ENCODE data around the gene C1QTNF1. TPM values are rescaled to one million over a fixed set of nuclear protein-coding genes. Genes with fewer than 3 reads are reported as not detected.

The C1QTNF1 gene
- polyA plus RNA-seq, 1 donor (not counting 4 experiments of a cell fraction or from before 2014, with no cell fraction given) = 6.6 TPM

GRCh38 chr17:79043931-79044320, 20.0 kb downstream of the C1QTNF1 start:
- TF ChIP-seq CTCF (optimal IDR thresholded peaks at IDR 0.05 in 1 of 3, IDR thresholded peaks at IDR 0.05 in 1 of 3, conservative IDR thresholded peaks at IDR 0.05 in 1 of 3; ENCODE audit: extremely low read depth in 1 of 3, insufficient read depth in 2 of 3, low read length in 3 of 3) (no peak), EZH2 (IDR thresholded peaks at IDR 0.05; ENCODE audit: low read length) (no peak)
- H3K4me3 ChIP-seq (ENCODE audit: control insufficient read depth in 2 of 3, extremely low read depth in 1 of 3, insufficient read depth in 2 of 3, low read depth in 1 of 3, low read length in 3 of 3) = no peak overlapping the region
- DNase-seq (ENCODE audit: low read depth, low spot score) = no peak
- no peak overlapping the region for H2AFZ ChIP-seq (ENCODE audit: control insufficient read depth, low read length)
- H3K36me3 ChIP-seq (ENCODE audit: control insufficient read depth in 2 of 2, extremely low read depth in 1 of 2, insufficient read depth in 2 of 2, low read length in 2 of 2) = no peaks in the 10 kb centered on the region
- dilution Hi-C loops (cut with MboI; ENCODE audit: extremely low pct_ligation_motif_present, low sequenced_read_pairs) = loop anchor here (25.0 kb wide), 1 partner anchor 343 kb away; no protein-coding TSS in a partner anchor
- no peaks in the 10 kb centered on the region for H3K79me2 ChIP-seq (ENCODE audit: control insufficient read depth, insufficient read depth, low read length)
- no peaks in the 10 kb centered on the region for H4K20me1 ChIP-seq (ENCODE audit: control insufficient read depth, extremely low read depth, insufficient read depth, low read length)
- H3K9me1 ChIP-seq (ENCODE audit: control insufficient read depth, extremely low read depth, insufficient read depth, low read length) = no peaks in the 10 kb centered on the region
- H3K9me3 ChIP-seq (ENCODE audit: control insufficient read depth, low read depth, low read length) = no peaks in the 10 kb centered on the region
- H3K4me2 ChIP-seq (ENCODE audit: control insufficient read depth, extremely low read depth, insufficient read depth, low read depth, low read length) = no peak overlapping the region
- FAIRE-seq = no peak
- peaks cover 14% of the 10 kb centered on the region for H3K4me1 ChIP-seq (ENCODE audit: control insufficient read depth, extremely low read depth, insufficient read depth, low read length)
- H3K27me3 ChIP-seq (ENCODE audit: control insufficient read depth, extremely low read depth, insufficient read depth, low read length) = peaks cover 4% of the 10 kb centered on the region
- H3K27ac ChIP-seq (ENCODE audit: control insufficient read depth, insufficient read depth, low read length) = no peak overlapping the region
- H3K9ac ChIP-seq (ENCODE audit: control insufficient read depth, extremely low read depth, insufficient read depth, low read length) = no peak overlapping the region

- Histone ChIP-seq H3K27ac (ENCODE audit: control insufficient read depth, insufficient read depth, low read length) (no peak overlapping the region), H3K9me1 (ENCODE audit: control insufficient read depth, extremely low read depth, insufficient read depth, low read length) (no peaks in the 10 kb centered on the region), H3K79me2 (ENCODE audit: control insufficient read depth, insufficient read depth, low read length) (no peaks in the 10 kb centered on the region), H3K4me1 (ENCODE audit: control insufficient read depth, extremely low read depth, insufficient read depth, low read length) (peaks cover 10% of the 10 kb centered on the region), H4K20me1 (ENCODE audit: control insufficient read depth, extremely low read depth, insufficient read depth, low read length) (no peaks in the 10 kb centered on the region), H2AFZ (ENCODE audit: control insufficient read depth, low read length) (no peak overlapping the region), H3K9ac (ENCODE audit: control insufficient read depth, extremely low read depth, insufficient read depth, low read length) (no peak overlapping the region), H3K4me3 (ENCODE audit: control insufficient read depth in 2 of 3, extremely low read depth in 1 of 3, insufficient read depth in 2 of 3, low read depth in 1 of 3, low read length in 3 of 3) (no peak overlapping the region), H3K27me3 (ENCODE audit: control insufficient read depth, extremely low read depth, insufficient read depth, low read length) (peaks cover 4% of the 10 kb centered on the region), H3K9me3 (ENCODE audit: control insufficient read depth, low read depth, low read length) (no peaks in the 10 kb centered on the region), H3K36me3 (ENCODE audit: control insufficient read depth in 2 of 2, extremely low read depth in 1 of 2, insufficient read depth in 2 of 2, low read length in 2 of 2) (no peaks in the 10 kb centered on the region), H3K4me2 (ENCODE audit: control insufficient read depth, extremely low read depth, insufficient read depth, low read depth, low read length) (no peak overlapping the region)
- no peak for FAIRE-seq
- dilution Hi-C loops (cut with MboI; ENCODE audit: extremely low pct_ligation_motif_present, low sequenced_read_pairs) = loop anchor here (25.0 kb wide), 1 partner anchor 343 kb away; no protein-coding TSS in a partner anchor
- TF ChIP-seq EZH2 (IDR thresholded peaks at IDR 0.05; ENCODE audit: low read length) = no peak
- DNase-seq (ENCODE audit: low read depth, low spot score) = no peak
Measured at GRCh38 chr17:79044462-79044861, 20.5 kb downstream of the C1QTNF1 start.
